SK-N-SH (cell line): ENCODE measurements around the gene GZMB. TPM values are rescaled to one million over a fixed set of nuclear protein-coding genes. Genes with fewer than 3 reads are reported as not detected.

ENCODE experiments used
- CTCF ChIA-PET: fragments of 300-600, 350-600 bp; formaldehyde crosslinking; extraction: SDS; loops from one replicate; lab custom pipeline; 2021; lab: Yijun Ruan, JAX
- POLR2A ChIA-PET: fragments of 350-600 bp; sonication (Branson Sonifier 250); formaldehyde crosslinking; extraction: SDS; loops from one replicate; lab custom pipeline; 2020; ENCODE audit warnings: antibody characterized with exemption, inconsistent platforms; lab: Yijun Ruan, JAX
- DNase-seq: peaks from one replicate; pipeline ENCODE4 v3.0.0; 2012
- H2AFZ ChIP-seq: fragments of 200-600 bp; sonication (generic); 2 replicates; pipeline ENCODE4 v1.8.1; 2016; ENCODE audit warnings: antibody characterized with exemption, mild to moderate bottlenecking, low read depth
- H3F3A ChIP-seq: fragments of 200-600 bp; sonication (generic); replicated peaks from 2 replicates; pipeline ENCODE3; 2016; ENCODE audit warnings: antibody characterized with exemption, mild to moderate bottlenecking; ENCODE audit not compliant: insufficient read depth
- H3K27ac ChIP-seq, 2 experiments: fragments of 200-500 bp in 1 of 2; fragments of 200-600 bp in 1 of 2; sonication (Bioruptor generic) in 1 of 2; sonication (generic), shearing (Covaris generic) in 1 of 2; 2 replicates each; pipeline versions ENCODE4 v1.5.1 to v1.6.1; 2014 to 2016; ENCODE audit warnings: low read depth in 2 of 2, inconsistent platforms in 1 of 2, low read length in 1 of 2, mild to moderate bottlenecking in 1 of 2, mixed read lengths in 1 of 2
- H3K27me3 ChIP-seq: fragments of 200-600 bp; sonication (generic), shearing (Covaris generic); 2 replicates; pipeline ENCODE4 v1.6.1; 2016; ENCODE audit warnings: mixed run types; ENCODE audit not compliant: insufficient read depth
- H3K36me3 ChIP-seq, 2 experiments: fragments of 200-500 bp in 1 of 2; fragments of 200-600 bp in 1 of 2; sonication (Bioruptor generic) in 1 of 2; sonication (generic) in 1 of 2; replicated peaks in 1 of 2; 2 replicates each; pipeline versions ENCODE3 to v1.5.1; 2014 to 2016; ENCODE audit warnings: low read length in 1 of 2, mild to moderate bottlenecking in 1 of 2; ENCODE audit not compliant: insufficient read depth in 2 of 2, control insufficient read depth in 1 of 2
- H3K4me1 ChIP-seq, 2 experiments: fragments of 200-500 bp in 1 of 2; fragments of 200-600 bp in 1 of 2; sonication (Bioruptor generic) in 1 of 2; sonication (generic), shearing (Covaris generic) in 1 of 2; 2 replicates each; pipeline versions ENCODE4 v1.5.1 to v1.6.1; 2014 to 2016; ENCODE audit warnings: low read depth in 1 of 2, low read length in 1 of 2, mixed run types in 1 of 2; ENCODE audit not compliant: insufficient read depth in 2 of 2, control insufficient read depth in 1 of 2
- H3K4me2 ChIP-seq: fragments of 200-600 bp; sonication (generic), shearing (Covaris generic); 2 replicates; pipeline ENCODE4 v1.6.1; 2017; ENCODE audit warnings: mixed run types
- H3K4me3 ChIP-seq, 2 experiments: fragments of 200-500 bp in 1 of 2; fragments of 200-600 bp in 1 of 2; sonication (Bioruptor generic) in 1 of 2; sonication (generic), shearing (Covaris generic) in 1 of 2; 2 replicates each; pipeline versions ENCODE4 v1.5.1 to v1.8.1; 2014 to 2016; ENCODE audit warnings: low read depth in 2 of 2, inconsistent platforms in 1 of 2, low read length in 1 of 2, mild to moderate bottlenecking in 1 of 2, mixed read lengths in 1 of 2, moderate library complexity in 1 of 2
- H3K79me2 ChIP-seq: fragments of 200-600 bp; sonication (generic); 2 replicates; pipeline ENCODE4 v1.8.1; 2017; ENCODE audit warnings: mild to moderate bottlenecking; ENCODE audit not compliant: insufficient read depth
- H3K9ac ChIP-seq: fragments of 200-600 bp; sonication (generic); 2 replicates; pipeline ENCODE4 v1.6.1; 2017; ENCODE audit warnings: mixed run types
- H3K9me2 ChIP-seq: fragments of 200-600 bp; sonication (generic); 2 replicates; pipeline ENCODE4 v1.6.1; 2017; ENCODE audit warnings: mixed run types
- H3K9me3 ChIP-seq: fragments of 200-600 bp; sonication (generic); 2 replicates; pipeline ENCODE4 v1.6.1; 2017; ENCODE audit warnings: mixed run types, mild to moderate bottlenecking, moderate library complexity
- H4K20me1 ChIP-seq: fragments of 200-600 bp; sonication (generic); 2 replicates; pipeline ENCODE4 v1.6.1; 2017; ENCODE audit warnings: mild to moderate bottlenecking, mixed run types; ENCODE audit not compliant: insufficient read depth
- ELF1 ChIP-seq: IDR thresholded peaks from 2 replicates; pipeline ENCODE4 v1.4.0; 2012
- EZH2phosphoT487 ChIP-seq: fragments of 200-600 bp; sonication (generic); IDR thresholded peaks from 2 replicates; pipeline ENCODE4 v1.6.1; 2017; ENCODE audit warnings: low read depth, mixed run types, mild to moderate bottlenecking, antibody characterized with exemption, moderate library complexity, borderline replicate concordance
- FOSL2 ChIP-seq: IDR thresholded peaks from 2 replicates; pipeline ENCODE4 v1.4.0; 2012; ENCODE audit warnings: low read depth, mild to moderate bottlenecking, moderate library complexity, borderline replicate concordance
- MEF2A ChIP-seq: IDR thresholded peaks from 2 replicates; pipeline ENCODE4 v1.4.0; 2012; ENCODE audit warnings: low read depth, borderline replicate concordance
- MXI1 ChIP-seq: IDR thresholded peaks from 2 replicates; pipeline ENCODE4 v1.6.1; 2012; ENCODE audit warnings: mild to moderate bottlenecking, low read depth, low read length, improper control_type of control experiment
- NRF1 ChIP-seq: IDR thresholded peaks from 2 replicates; pipeline ENCODE4 v1.6.1; 2012; ENCODE audit warnings: low read depth, mild to moderate bottlenecking, low read length
- PBX3 ChIP-seq: IDR thresholded peaks from 2 replicates; pipeline ENCODE4; 2012
- RCOR1 ChIP-seq: fragments of 150-350 bp; IDR thresholded peaks from 2 replicates; pipeline ENCODE4 v1.6.1; 2017; ENCODE audit warnings: antibody characterized with exemption, low read length
- RXRA ChIP-seq: IDR thresholded peaks from 2 replicates; pipeline ENCODE4 v1.4.0; 2012; ENCODE audit warnings: low read depth, mild to moderate bottlenecking, borderline replicate concordance
- YY1 ChIP-seq: IDR thresholded peaks from 2 replicates; pipeline ENCODE4 v1.4.0; 2012; ENCODE audit warnings: low read depth, mild to moderate bottlenecking
- WGBS: methylation state at CpG from one replicate; pipeline ENCODE4 v1.1.6; 2017; ENCODE audit warnings: low lambda C conversion rate; 5-methylcytosine and 5-hydroxymethylcytosine counted together
- polyA plus RNA-seq, 3 experiments: library from polyadenylated mRNA; depleted of rRNA; stranded (reverse); fragments of >200 nt; gene quantifications; 2 replicates each; pipeline ENCODE4 v1.2.3, GENCODE V29; 2012
- TF ChIP-seq, protein P1 (sequence below): IDR thresholded peaks from 2 replicates; pipeline ENCODE4 v1.4.0; 2012; ENCODE audit warnings: low read depth, borderline replicate concordance
- TF ChIP-seq, protein P2 (sequence below): IDR thresholded peaks from 2 replicates; pipeline ENCODE4 v1.6.1; 2012; ENCODE audit warnings: mild to moderate bottlenecking, low read depth, low read length, moderate library complexity

GZMB gene
- polyA plus RNA-seq, 1 of the 3 experiments (the other 2 are of a cell fraction), result not detected

DNA sequence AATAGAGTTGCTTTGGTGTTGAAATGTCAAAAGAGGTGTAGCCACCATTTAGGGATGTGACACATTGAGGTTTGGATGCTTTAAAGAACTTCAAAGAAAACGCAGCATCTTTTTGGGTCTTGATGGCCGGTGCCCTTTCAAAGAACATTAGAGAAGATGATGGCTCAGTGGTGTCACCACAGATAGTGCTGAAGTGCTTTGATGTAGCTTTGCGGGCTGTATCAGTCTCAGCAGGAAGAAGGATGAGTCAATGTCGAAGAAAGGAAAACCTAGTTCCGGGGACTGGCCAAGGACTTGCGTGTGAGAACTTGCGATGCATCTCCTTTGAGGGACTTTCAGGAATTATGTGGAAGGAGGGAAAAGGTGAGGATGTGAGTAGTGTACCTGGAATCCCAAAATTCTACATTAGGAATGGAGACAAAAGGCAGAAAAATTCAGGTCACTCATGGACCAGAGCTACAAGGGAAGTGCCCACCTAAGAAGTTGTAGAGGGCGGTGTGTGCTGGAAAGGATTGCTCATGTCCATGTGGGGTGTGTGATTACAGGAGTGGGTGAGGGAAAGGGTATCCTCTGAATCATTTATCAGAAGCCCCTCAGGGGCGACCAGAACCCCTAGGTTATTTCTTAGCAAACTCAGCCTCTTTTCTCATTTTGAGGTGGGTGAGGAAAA, 39.7 kb upstream of the GZMB start:
- TF ChIP-seq PBX3, result no peak
- ChIA-PET CTCF (interaction anchor here (1.2 kb wide), 1 partner anchor 36 kb away, joined by 3 read pairs; no protein-coding TSS in a partner anchor), POLR2A (no interaction called here)
- H3K4me2 ChIP-seq, result no peak overlapping the region
- no peak for DNase-seq
- no peak overlapping the region for H3K4me3 ChIP-seq
- peaks cover 7% of the 10 kb centered on the region; the same call in 1 of the 2 replicates for H3K27me3 ChIP-seq
- H3K9me3 ChIP-seq, result no peaks in the 10 kb centered on the region
- no peaks in the 10 kb centered on the region for H3K9me2 ChIP-seq
- no peak overlapping the region for H2AFZ ChIP-seq
- H3K27ac ChIP-seq, result no peak overlapping the region
- no peaks in the 10 kb centered on the region for H3K79me2 ChIP-seq
- H4K20me1 ChIP-seq, result no peaks in the 10 kb centered on the region
- H3K9ac ChIP-seq, result no peak overlapping the region
- no peaks in the 10 kb centered on the region for H3K36me3 ChIP-seq
- WGBS, result 5% methylated on average over 9 of the region's 9 CpGs
- no peaks in the 10 kb centered on the region for H3K4me1 ChIP-seq
- no peaks in the 10 kb centered on the region for H3F3A ChIP-seq

GRCh38 chr14:24673059-24673458, 39.1 kb upstream of the GZMB start:
- no peaks in the 10 kb centered on the region for H3K36me3 ChIP-seq
- no peak for DNase-seq
- H3K27me3 ChIP-seq, result peaks cover 2% of the 10 kb centered on the region; the same call in 1 of the 2 replicates
- no peak overlapping the region for H3K4me2 ChIP-seq
- H3F3A ChIP-seq, result no peaks in the 10 kb centered on the region
- no peaks in the 10 kb centered on the region for H3K9me2 ChIP-seq
- H3K4me1 ChIP-seq, result no peaks in the 10 kb centered on the region
- H3K79me2 ChIP-seq, result no peaks in the 10 kb centered on the region
- POLR2A ChIA-PET, result no interaction called here
- no peaks in the 10 kb centered on the region for H4K20me1 ChIP-seq
- CTCF ChIA-PET, result interaction anchor here (1.2 kb wide), 1 partner anchor 37 kb away, joined by 3 read pairs; no protein-coding TSS in a partner anchor
- TF ChIP-seq, protein P1, sequence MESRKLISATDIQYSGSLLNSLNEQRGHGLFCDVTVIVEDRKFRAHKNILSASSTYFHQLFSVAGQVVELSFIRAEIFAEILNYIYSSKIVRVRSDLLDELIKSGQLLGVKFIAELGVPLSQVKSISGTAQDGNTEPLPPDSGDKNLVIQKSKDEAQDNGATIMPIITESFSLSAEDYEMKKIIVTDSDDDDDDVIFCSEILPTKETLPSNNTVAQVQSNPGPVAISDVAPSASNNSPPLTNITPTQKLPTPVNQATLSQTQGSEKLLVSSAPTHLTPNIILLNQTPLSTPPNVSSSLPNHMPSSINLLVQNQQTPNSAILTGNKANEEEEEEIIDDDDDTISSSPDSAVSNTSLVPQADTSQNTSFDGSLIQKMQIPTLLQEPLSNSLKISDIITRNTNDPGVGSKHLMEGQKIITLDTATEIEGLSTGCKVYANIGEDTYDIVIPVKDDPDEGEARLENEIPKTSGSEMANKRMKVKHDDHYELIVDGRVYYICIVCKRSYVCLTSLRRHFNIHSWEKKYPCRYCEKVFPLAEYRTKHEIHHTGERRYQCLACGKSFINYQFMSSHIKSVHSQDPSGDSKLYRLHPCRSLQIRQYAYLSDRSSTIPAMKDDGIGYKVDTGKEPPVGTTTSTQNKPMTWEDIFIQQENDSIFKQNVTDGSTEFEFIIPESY, result no peak
- TF ChIP-seq EZH2phosphoT487 (no peak), YY1 (no peak), MEF2A (no peak), ELF1 (no peak), FOSL2 (no peak), RCOR1 (no peak), PBX3 (no peak), RXRA (no peak), NRF1 (no peak), MXI1 (no peak)
- TF ChIP-seq, protein P2, sequence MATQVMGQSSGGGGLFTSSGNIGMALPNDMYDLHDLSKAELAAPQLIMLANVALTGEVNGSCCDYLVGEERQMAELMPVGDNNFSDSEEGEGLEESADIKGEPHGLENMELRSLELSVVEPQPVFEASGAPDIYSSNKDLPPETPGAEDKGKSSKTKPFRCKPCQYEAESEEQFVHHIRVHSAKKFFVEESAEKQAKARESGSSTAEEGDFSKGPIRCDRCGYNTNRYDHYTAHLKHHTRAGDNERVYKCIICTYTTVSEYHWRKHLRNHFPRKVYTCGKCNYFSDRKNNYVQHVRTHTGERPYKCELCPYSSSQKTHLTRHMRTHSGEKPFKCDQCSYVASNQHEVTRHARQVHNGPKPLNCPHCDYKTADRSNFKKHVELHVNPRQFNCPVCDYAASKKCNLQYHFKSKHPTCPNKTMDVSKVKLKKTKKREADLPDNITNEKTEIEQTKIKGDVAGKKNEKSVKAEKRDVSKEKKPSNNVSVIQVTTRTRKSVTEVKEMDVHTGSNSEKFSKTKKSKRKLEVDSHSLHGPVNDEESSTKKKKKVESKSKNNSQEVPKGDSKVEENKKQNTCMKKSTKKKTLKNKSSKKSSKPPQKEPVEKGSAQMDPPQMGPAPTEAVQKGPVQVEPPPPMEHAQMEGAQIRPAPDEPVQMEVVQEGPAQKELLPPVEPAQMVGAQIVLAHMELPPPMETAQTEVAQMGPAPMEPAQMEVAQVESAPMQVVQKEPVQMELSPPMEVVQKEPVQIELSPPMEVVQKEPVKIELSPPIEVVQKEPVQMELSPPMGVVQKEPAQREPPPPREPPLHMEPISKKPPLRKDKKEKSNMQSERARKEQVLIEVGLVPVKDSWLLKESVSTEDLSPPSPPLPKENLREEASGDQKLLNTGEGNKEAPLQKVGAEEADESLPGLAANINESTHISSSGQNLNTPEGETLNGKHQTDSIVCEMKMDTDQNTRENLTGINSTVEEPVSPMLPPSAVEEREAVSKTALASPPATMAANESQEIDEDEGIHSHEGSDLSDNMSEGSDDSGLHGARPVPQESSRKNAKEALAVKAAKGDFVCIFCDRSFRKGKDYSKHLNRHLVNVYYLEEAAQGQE, result no peak
- TF ChIP-seq, all 33 proteins: peak for 0
- H3K9ac ChIP-seq, result no peak overlapping the region
- no peak overlapping the region for H3K4me3 ChIP-seq
- no peak overlapping the region for H2AFZ ChIP-seq
- H3K27ac ChIP-seq, result no peak overlapping the region
- WGBS, result 0% methylated on average over 2 of the region's 2 CpGs
- H3K9me3 ChIP-seq, result no peaks in the 10 kb centered on the region
